Skin of body (tissue), 2 donors: ENCODE data around the gene TRHDE. TPM values are rescaled to one million over a fixed set of nuclear protein-coding genes. Genes with fewer than 3 reads are reported as not detected.

Experiments
- DNase-seq: peaks from one replicate; lab custom pipeline; 2025; lab: John Stamatoyannopoulos, UW
- total RNA-seq: library from RNA; depleted of rRNA; stranded (reverse); fragments of >200 nt; gene quantifications from one replicate; pipeline ENCODE4 v1.2.3, GENCODE V29; 2014

Gene TRHDE
- total RNA-seq, 1 donor from 2014 or later = 12.1 TPM

GRCh38 chr12:72273499-72273837 is 1.3 kb downstream of the TRHDE start:
- DNase-seq = no peak

- DNase-seq = no peak
These were observed 1.7 kb downstream of the TRHDE start for GRCh38 chr12:72273851-72274351.

- DNase-seq = no peak
These were observed 2.8 kb downstream of the TRHDE start for GRCh38 chr12:72274931-72275330.

GRCh38 chr12:72275526-72275925 is 3.4 kb downstream of the TRHDE start:
- no peak for DNase-seq

DNA sequence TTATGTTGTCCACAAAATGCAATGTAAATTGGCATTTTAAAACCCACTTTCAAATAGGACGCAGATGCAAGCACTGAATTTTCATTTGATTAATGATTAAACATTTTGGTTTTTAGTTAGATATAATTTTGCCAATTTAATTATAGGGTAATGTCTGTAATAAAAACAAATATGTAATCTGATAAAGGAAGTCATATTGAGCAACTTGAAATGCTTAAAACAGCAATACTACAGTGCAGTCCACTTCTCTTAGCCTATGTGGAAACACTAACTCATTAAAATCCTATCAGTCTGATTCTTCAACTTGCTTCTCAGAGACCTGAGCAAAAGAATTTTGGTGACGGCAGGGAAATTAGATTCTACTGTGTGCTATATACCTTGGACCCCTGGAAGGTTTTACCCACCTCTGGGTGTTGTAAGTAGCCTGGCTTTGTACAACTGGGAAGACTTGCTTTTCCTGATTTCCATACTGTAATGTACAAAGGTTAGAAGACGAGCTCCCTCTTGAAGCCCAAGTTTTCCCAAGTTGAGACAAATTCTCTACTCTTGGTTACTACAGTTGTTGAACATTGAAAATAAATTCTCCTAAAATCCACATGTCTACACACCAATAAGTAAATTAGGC is 4.1 kb downstream of the TRHDE start:
- no peak for DNase-seq

- no peak for DNase-seq
These were observed 5.2 kb downstream of the TRHDE start for GRCh38 chr12:72277415-72277814.

- no peak for DNase-seq
These were observed 6.7 kb downstream of the TRHDE start for GRCh38 chr12:72278894-72279293.

- no peak for DNase-seq
These were observed 9.0 kb downstream of the TRHDE start for GRCh38 chr12:72281126-72281525.

GRCh38 chr12:72282721-72283120 is 10.6 kb downstream of the TRHDE start:
- no peak for DNase-seq

DNA sequence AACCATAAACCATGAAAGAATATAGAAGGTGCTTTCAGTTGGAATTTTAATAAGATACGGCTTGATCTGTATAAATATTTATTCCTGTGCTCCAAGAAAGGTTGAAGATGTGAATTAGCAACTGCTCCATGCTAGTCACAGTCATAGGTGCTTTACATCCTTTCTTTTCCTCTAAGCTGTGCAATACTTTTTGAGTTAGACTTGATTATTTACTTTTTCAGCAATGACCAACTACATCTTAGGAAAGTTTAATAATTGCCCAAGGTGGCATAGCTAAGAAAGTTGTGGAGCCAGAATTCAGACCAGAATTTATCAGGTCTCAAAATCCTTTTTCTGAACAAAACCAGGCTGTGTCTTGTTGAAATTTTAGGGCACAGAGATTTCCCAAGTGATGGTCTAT is 13.7 kb downstream of the TRHDE start:
- DNase-seq = no peak

- DNase-seq = no peak
These were observed 14.4 kb downstream of the TRHDE start for GRCh38 chr12:72286526-72286925.

DNA sequence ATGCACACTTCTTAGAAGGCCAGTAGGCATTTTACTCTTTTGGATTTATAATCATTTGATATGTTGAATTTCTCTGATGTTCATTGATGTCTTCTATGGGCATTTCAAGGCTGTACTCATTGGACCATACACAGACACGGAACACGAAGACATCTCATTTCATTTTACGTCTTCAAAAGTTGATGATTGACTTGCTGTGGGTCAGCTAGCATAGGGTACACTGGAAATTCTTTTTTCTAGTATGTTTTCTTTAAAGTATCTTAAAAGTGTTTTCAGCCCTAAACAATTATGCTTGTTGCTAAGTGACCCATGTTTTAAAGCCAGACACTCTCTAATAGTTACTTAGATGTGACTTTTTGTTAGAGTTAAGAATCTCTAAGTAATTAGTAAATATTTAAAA is 16.3 kb downstream of the TRHDE start:
- no peak for DNase-seq

GRCh38 chr12:72288911-72289310 is 16.7 kb downstream of the TRHDE start:
- no peak for DNase-seq

- DNase-seq = no peak
These were observed 17.5 kb downstream of the TRHDE start for GRCh38 chr12:72289633-72290032.

- DNase-seq = no peak
These were observed 19.0 kb downstream of the TRHDE start for GRCh38 chr12:72291175-72291574.

DNA sequence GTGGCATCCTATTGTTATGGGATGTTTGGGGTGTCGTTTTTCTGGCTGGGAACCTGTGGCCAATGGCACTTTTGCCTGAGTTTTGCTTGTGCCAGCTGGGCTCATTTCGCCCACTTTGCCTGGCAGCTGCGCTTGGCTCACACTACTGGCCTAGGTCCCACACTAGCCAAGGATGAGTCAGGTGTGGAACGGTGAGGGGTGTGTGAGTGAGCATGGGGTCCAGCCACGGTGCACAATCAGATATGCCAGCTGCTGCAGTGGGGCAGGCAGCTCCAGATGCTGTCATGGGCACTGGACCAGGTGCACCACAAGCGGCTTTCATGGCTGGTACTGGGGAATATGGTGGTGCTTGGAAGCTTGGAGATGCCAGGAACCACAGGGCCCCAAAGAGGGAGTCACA is 21.5 kb downstream of the TRHDE start:
- no peak for DNase-seq

GRCh38 chr12:72295101-72295500 is 22.9 kb downstream of the TRHDE start:
- no peak for DNase-seq

- no peak for DNase-seq
These were observed 23.6 kb downstream of the TRHDE start for GRCh38 chr12:72295744-72296143.

- DNase-seq = no peak
These were observed 24.2 kb downstream of the TRHDE start for GRCh38 chr12:72296389-72296788.

DNA sequence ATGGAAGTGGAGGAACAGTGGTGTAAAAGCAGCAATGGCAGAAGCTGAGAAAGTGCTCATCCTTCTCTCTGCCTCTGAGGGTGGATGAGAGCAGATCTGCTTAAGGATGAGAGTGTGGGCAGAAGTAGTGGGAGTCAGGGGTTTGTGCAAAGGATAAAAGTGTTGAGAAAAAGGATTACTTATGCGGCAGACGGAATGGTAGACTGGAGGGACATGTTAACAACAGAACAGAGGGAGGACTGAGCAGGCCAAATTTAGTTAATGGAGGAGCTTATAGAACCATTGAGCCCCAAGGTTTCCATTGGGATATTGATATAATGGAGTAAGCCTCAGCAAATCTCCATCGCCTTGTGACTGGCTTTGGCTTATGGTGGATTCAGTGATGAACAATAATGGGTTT is 25.5 kb downstream of the TRHDE start:
- DNase-seq = no peak

GRCh38 chr12:72300728-72301127 is 28.6 kb downstream of the TRHDE start:
- no peak for DNase-seq

DNA sequence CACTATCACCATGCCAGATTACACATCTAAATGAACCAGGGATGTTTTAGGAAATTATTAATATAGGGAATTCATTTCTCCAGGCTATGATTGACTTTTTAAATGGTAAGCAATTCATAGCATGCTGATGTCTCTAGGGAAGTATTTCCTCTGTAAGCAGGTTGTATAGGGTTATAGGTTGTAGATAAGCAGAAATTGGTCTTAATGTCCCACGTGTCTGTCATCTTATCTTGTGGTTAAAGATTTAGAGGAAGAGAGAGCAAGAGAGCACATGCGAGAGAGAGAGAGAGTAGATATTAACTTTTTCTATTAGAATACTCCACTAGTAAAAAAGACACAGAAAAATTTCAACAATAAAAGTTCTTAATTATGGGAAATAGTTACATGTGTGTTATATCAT is 32.6 kb downstream of the TRHDE start:
- DNase-seq = no peak

GRCh38 chr12:72307229-72307628 is 35.1 kb downstream of the TRHDE start:
- DNase-seq = no peak

GRCh38 chr12:72311946-72312345 is 39.8 kb downstream of the TRHDE start:
- DNase-seq = no peak
